Articular chondrocyte of knee joint (primary cell): Measurements from ENCODE around the gene LTB4R. TPM values are rescaled to one million over a fixed set of nuclear protein-coding genes. Genes with fewer than 3 reads are reported as not detected.

Experiments used
- small RNA-seq: library from RNA; depleted of rRNA; stranded (forward); fragments of <200 nt; gene quantifications from one replicate; pipeline ENCODE3, GENCODE V24; 2012
- total RNA-seq: library from RNA; depleted of rRNA; stranded (reverse); fragments of >200 nt; gene quantifications from 2 replicates; pipeline ENCODE4 v1.2.3, GENCODE V29; 2012

Gene LTB4R
- 1.9 and 2.4 TPM in 2 replicates for total RNA-seq

DNA sequence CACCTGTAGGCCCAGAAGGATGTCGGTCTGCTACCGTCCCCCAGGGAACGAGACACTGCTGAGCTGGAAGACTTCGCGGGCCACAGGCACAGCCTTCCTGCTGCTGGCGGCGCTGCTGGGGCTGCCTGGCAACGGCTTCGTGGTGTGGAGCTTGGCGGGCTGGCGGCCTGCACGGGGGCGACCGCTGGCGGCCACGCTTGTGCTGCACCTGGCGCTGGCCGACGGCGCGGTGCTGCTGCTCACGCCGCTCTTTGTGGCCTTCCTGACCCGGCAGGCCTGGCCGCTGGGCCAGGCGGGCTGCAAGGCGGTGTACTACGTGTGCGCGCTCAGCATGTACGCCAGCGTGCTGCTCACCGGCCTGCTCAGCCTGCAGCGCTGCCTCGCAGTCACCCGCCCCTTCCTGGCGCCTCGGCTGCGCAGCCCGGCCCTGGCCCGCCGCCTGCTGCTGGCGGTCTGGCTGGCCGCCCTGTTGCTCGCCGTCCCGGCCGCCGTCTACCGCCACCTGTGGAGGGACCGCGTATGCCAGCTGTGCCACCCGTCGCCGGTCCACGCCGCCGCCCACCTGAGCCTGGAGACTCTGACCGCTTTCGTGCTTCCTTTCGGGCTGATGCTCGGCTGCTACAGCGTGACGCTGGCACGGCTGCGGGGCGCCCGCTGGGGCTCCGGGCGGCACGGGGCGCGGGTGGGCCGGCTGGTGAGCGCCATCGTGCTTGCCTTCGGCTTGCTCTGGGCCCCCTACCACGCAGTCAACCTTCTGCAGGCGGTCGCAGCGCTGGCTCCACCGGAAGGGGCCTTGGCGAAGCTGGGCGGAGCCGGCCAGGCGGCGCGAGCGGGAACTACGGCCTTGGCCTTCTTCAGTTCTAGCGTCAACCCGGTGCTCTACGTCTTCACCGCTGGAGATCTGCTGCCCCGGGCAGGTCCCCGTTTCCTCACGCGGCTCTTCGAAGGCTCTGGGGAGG, at the start of gene LTB4R:
Gene LTB4R, plus strand, starts transcription at position 857 of the 959 bp plus-strand sequence. CDS start 4,150 bp downstream, outside the sequence.

DNA sequence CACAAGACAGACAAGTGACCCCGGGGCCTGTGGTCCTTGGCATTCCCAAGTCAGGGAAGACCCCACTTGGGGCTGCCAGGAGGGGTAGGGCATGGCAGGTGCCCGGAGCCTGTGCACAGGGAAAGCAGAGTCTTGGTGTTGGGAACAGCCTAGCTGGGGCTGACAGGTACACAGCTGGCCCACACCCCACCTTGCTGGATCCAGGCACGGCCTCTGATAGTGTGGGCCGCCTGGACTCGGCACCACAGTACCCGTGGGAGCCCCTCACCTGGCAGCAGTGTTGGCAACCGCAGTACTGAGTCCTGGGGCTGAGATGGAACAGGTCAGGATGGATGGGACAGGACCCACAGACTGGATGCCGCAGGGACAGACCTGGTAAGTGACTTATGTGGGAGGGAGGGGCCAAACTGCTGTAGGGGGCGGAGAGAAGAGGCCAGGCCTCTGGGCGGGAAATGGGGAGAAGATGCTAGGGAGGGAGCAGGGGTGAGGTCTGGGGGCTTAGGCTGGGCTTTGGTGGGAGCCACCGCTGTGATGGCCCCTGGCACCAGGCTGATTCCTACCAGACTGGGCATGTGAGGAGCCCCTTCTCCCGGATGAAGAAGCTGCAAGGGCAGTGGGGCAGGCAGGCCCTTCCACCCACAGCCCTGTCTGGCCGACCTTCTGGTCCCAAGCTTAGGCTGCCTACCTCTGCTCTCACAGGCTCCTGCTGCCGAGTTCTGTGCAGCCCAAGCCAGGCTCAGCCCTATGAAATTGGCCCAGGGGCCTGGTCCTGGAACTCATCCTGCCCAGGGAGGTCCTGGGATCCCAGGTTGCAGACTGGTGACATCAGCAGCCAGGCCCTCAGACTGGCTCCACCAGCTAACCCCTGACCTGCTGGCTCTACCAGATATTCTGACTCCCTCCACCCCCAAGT, 48.2 kb upstream of the LTB4R start, which contains the start of gene TGM1:
Gene TGM1, minus strand, starts transcription at position 357 of the 913 bp plus-strand sequence. CDS start 825 bp downstream, outside the sequence.

DNA sequence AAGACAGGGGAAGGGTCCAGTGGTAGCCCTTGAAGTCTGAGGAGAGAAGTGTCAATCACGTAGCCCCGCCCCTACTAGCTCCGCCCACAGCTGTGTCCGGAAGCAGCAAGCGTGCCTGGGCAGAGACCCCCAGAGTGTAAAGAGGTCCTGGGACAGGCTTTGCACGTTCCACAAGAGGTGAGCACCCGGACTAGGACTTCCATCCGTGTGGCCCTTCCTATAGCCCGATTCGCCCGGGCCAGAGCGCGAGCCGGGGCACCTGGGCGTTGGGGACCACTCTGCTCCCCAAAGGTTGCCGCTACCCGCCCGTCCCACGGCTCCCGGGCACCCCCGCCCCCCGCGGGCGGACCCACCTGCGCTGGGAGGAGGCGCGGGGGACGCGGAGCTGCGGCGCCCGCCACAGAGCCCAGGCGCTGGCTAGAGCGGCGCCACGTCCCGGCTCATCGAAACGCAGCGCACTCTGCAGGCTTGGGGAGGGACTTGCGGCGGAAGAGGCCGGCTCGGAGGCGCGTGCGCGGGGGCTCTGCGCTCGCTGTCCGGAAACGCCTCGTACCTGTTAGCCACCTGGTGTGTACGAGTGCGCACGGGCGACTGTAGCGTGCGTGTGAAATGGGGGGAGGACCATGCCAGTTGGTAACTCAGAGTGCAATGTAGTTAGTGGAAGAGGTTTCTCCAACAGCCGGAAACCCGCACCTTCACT, 40.0 kb upstream of the LTB4R start, which contains the start of gene RABGGTA:
Gene RABGGTA, minus strand, starts transcription at position 464 of the 700 bp plus-strand sequence. CDS start 482 bp downstream, outside the sequence.

GRCh38 chr14:24299255-24300191, 11.8 kb upstream of the LTB4R start, which contains the start of the genes DHRS1 and NOP9:
DHRS1 (minus strand) TSS chr14:24299780; CDS start chr14:24299106, 674 bp downstream.
NOP9 (plus strand) TSS chr14:24299850; CDS start chr14:24299955, 105 bp downstream.

GRCh38 chr14:24307575-24308341, 3.5 kb upstream of the LTB4R start, which contains the start of gene CIDEB:
CIDEB (minus strand) TSS chr14:24307977; CDS start chr14:24307858, 119 bp downstream.

DNA sequence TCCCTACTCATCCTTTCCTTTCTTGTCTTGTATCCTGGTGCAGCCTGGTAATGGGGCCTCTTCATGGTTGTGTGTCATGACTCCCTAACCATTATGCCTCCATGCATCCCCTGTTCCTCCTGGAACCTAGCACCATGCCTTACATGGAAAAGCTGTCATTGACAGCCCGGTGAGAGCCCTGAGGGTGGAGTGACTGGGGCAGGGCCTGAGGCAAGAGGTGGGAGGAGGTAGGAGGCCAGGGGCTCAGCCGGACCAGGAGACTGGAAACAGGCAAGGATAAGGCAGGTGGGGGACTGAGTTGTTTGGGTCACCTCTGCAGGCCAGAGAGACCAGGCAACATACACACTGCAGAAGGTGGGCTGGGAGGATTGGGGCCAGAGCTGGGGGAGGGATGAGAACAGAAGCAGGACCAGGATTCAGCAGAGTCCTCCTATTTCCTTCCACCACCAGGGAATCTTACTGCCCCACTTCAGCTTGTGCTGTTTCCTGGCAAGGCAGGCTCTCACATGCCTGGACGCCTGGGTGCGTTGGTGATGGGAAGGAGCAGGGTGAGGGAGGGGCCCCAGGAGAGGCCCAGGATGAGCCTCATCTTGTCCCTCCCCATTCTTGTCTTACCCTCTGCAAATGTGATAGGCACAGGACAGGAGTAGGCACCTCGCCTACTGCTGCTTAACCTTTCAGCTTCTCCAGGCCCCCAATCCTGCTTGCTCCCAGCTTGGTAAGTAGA, 1.6 kb upstream of the LTB4R start, which contains the start of gene LTB4R2:
Gene LTB4R2, plus strand, starts transcription at position 603 of the 727 bp plus-strand sequence. CDS start 525 bp downstream, outside the sequence.

GRCh38 chr14:24334431-24335291, 23.4 kb downstream of the LTB4R start, which contains the start of gene ADCY4:
ADCY4 (minus strand) TSS chr14:24335071; CDS start chr14:24334652, 419 bp downstream.

DNA sequence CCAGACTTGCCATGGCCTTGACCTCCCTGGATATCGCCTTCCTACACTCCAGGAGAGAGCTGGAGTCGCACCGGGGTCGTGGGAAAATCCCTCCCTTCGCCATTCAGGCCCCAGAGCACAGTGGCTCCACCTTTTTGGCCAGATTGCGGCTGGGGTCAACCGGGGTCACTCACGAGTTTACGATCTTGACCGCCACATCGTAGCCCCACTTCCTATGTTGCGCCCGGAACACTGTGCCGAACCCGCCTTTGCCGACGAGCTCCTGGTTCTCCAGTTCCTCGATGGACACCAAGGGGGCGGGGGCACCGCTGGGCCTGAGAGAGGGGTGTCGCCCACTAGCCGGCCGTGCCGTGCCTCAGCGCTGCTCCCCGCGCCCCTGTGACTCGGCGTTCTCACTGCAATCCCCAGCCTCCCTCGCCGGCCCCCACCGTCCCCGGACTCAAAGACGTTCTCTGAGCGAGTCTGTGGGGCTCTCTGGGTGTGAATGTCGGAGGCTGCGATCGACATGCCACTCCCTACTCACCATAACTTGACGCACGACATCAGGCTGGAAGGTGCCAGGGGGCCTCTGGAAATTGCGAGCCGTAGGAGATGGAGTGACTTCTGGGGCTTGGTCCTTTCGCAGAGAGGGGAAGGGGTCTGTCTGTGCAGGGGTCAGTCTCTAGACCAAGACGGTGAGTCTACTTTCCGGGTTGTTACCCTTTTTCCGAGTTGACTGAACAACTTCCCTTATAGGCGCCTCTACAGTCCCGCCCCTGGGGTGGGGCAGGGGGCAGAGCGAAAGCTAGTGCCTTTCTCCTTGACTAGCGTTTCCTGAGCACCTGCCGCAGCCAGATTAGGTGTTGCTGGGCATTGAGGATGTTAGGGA, 28.2 kb downstream of the LTB4R start, which contains the start of gene RIPK3:
Gene RIPK3, minus strand, starts transcription at position 708 of the 868 bp plus-strand sequence. Its CDS starts 165 bp downstream, at position 543.

Small RNA genes within 50 kb of the gene (small RNA-seq; reads per million reads assigned to genes)
- gene RF00026, result not detected

Other genes with a start within 250 kb of the LTB4R start
- gene CPNE6, start 239.9 kb upstream of the LTB4R start, total RNA-seq, result under 0.01 TPM in 1 of 2 replicates, not detected in the other
- 26.2 and 33.6 TPM in 2 replicates for gene PCK2, start 217.2 kb upstream of the LTB4R start, total RNA-seq
- gene DCAF11, start 196.7 kb upstream of the LTB4R start, total RNA-seq, result 53.7 and 56.6 TPM in 2 replicates
- 0.76 and 1.4 TPM in 2 replicates for gene NRL, start 196.6 kb upstream of the LTB4R start, total RNA-seq
- gene FITM1, start 180.8 kb upstream of the LTB4R start, total RNA-seq, result 0.26 and 0.32 TPM in 2 replicates
- 104 and 119 TPM in 2 replicates for gene PSME1, start 175.3 kb upstream of the LTB4R start, total RNA-seq
- 9.5 and 11.9 TPM in 2 replicates for gene EMC9, start 169.9 kb upstream of the LTB4R start, total RNA-seq
- 73.3 and 80.2 TPM in 2 replicates for gene PSME2, start 164.9 kb upstream of the LTB4R start, total RNA-seq
- gene RNF31, start 164.0 kb upstream of the LTB4R start, total RNA-seq, result 28.9 and 37.8 TPM in 2 replicates
- gene IRF9, start 150.2 kb upstream of the LTB4R start, total RNA-seq, result 76.1 and 78.0 TPM in 2 replicates
- 1.3 and 1.8 TPM in 2 replicates for gene REC8, start 139.4 kb upstream of the LTB4R start, total RNA-seq
- gene IPO4, start 122.7 kb upstream of the LTB4R start, total RNA-seq, result 33.1 and 35.9 TPM in 2 replicates
- gene TM9SF1, start 116.1 kb upstream of the LTB4R start, total RNA-seq, result 71.9 and 83.6 TPM in 2 replicates
- gene TSSK4, start 105.8 kb upstream of the LTB4R start, total RNA-seq, result 0.13 and 0.43 TPM in 2 replicates
- 35.3 and 35.8 TPM in 2 replicates for gene CHMP4A, start 98.0 kb upstream of the LTB4R start, total RNA-seq
- gene MDP1, start 95.4 kb upstream of the LTB4R start, total RNA-seq, result 18.8 and 21.6 TPM in 2 replicates
- gene NEDD8, start 79.1 kb upstream of the LTB4R start, total RNA-seq, result 104 and 115 TPM in 2 replicates
- gene GMPR2, start 78.6 kb upstream of the LTB4R start, total RNA-seq, result 80.2 and 87.7 TPM in 2 replicates
- gene TINF2, start 68.9 kb upstream of the LTB4R start, total RNA-seq, result 44.1 and 50.3 TPM in 2 replicates
- 1.1 and 1.6 TPM in 2 replicates for gene TGM1, start 48.3 kb upstream of the LTB4R start, total RNA-seq
- 14.9 and 17.9 TPM in 2 replicates for gene RABGGTA, start 39.9 kb upstream of the LTB4R start, total RNA-seq
- 11.9 and 12.6 TPM in 2 replicates for gene DHRS1, start 11.7 kb upstream of the LTB4R start, total RNA-seq
- gene NOP9, start 11.7 kb upstream of the LTB4R start, total RNA-seq, result 15.8 and 17.8 TPM in 2 replicates
- 6.4 and 7.2 TPM in 2 replicates for gene CIDEB, start 3.5 kb upstream of the LTB4R start, total RNA-seq
- gene LTB4R2, start 1.4 kb upstream of the LTB4R start, total RNA-seq, result 3.5 and 5.5 TPM in 2 replicates
- 99.4 and 106 TPM in 2 replicates for gene ADCY4, start 23.6 kb downstream of the LTB4R start, total RNA-seq
- gene RIPK3, start 28.5 kb downstream of the LTB4R start, total RNA-seq, result 180 and 256 TPM in 2 replicates
- gene NFATC4, start 56.7 kb downstream of the LTB4R start, total RNA-seq, result 202 and 302 TPM in 2 replicates
- 14.0 and 14.4 TPM in 2 replicates for gene NYNRIN, start 87.5 kb downstream of the LTB4R start, total RNA-seq
- gene CBLN3, start 118.2 kb downstream of the LTB4R start, total RNA-seq, result 6.1 and 7.5 TPM in 2 replicates
- 51.0 and 53.6 TPM in 2 replicates for gene KHNYN, start 118.5 kb downstream of the LTB4R start, total RNA-seq
- gene SDR39U1, start 131.3 kb downstream of the LTB4R start, total RNA-seq, result 13.4 and 15.2 TPM in 2 replicates
- gene CMA1, start 196.8 kb downstream of the LTB4R start, total RNA-seq, result not detected in 2 replicates